GM12878 (cell line): ENCODE data around the gene TBC1D5.

Source experiments
- BRCA1 ChIP-seq: IDR thresholded peaks from 2 replicates; pipeline ENCODE4 v1.6.1; 2011; ENCODE audit warnings: low read depth, low read length, improper control_type of control experiment
- CHD2 ChIP-seq: IDR thresholded peaks from 2 replicates; pipeline ENCODE4 v1.6.1; 2011; ENCODE audit warnings: low read depth, low read length, improper control_type of control experiment, borderline replicate concordance
- CHD4 ChIP-seq: fragments of 200-600 bp; sonication (generic); IDR thresholded peaks from 2 replicates; pipeline ENCODE4 v1.6.1; 2016; ENCODE audit warnings: mild to moderate bottlenecking
- ETV6 ChIP-seq, 2 experiments: fragments of 450-650 bp in 1 of 2; IDR thresholded peaks in 1 of 2; conservative IDR thresholded peaks in 1 of 2; 2 replicates each; pipeline ENCODE4 v1.6.1; 2014; ENCODE audit warnings: antibody characterized with exemption in 1 of 2, borderline replicate concordance in 1 of 2, low read depth in 1 of 2, mild to moderate bottlenecking in 1 of 2, moderate library complexity in 1 of 2
- EZH2 ChIP-seq: IDR thresholded peaks from 2 replicates; pipeline ENCODE4 v1.6.1; 2012; ENCODE audit warnings: low read depth, mild to moderate bottlenecking, control low read depth, inconsistent platforms, low read length, borderline replicate concordance; ENCODE audit not compliant: control insufficient read depth
- MEF2A ChIP-seq: IDR thresholded peaks from 2 replicates; pipeline ENCODE4 v1.6.1; 2011; ENCODE audit warnings: low read depth, mild to moderate bottlenecking, low read length, moderate library complexity; ENCODE audit not compliant: insufficient read depth
- POLR2A ChIP-seq: IDR thresholded peaks from 2 replicates; pipeline ENCODE4 v1.6.1; 2011; ENCODE audit warnings: low read depth, mild to moderate bottlenecking, low read length
- POU2F2 ChIP-seq: IDR thresholded peaks from 3 replicates; pipeline ENCODE4 v1.6.1; 2011; ENCODE audit warnings: low read depth, mild to moderate bottlenecking, low read length, borderline replicate concordance
- SIN3A ChIP-seq: IDR thresholded peaks from 2 replicates; pipeline ENCODE4 v1.6.1; 2012; ENCODE audit warnings: low read depth, low read length, improper control_type of control experiment
- TAF1 ChIP-seq: IDR thresholded peaks from 2 replicates; pipeline ENCODE4 v1.6.1; 2011; ENCODE audit warnings: mild to moderate bottlenecking, low read depth, low read length, borderline replicate concordance
- YY1 ChIP-seq: IDR thresholded peaks from 2 replicates; pipeline ENCODE4 v1.6.1; 2011; ENCODE audit warnings: low read depth, mild to moderate bottlenecking, low read length
- TF ChIP-seq, protein P1 (sequence below): IDR thresholded peaks from 2 replicates; pipeline ENCODE4 v1.6.1; 2012; ENCODE audit warnings: mild to moderate bottlenecking, low read depth, low read length
- TF ChIP-seq, protein P2 (sequence below), 3 experiments: IDR thresholded peaks in 2 of 3; conservative IDR thresholded peaks in 1 of 3; 2 replicates each; pipeline ENCODE4 v1.5.1; 2011; ENCODE audit warnings: low read depth in 3 of 3, low read length in 3 of 3, mild to moderate bottlenecking in 3 of 3, control low read depth in 2 of 3, moderate library complexity in 2 of 3, inconsistent platforms in 1 of 3, mixed read lengths in 1 of 3; ENCODE audit not compliant: control insufficient read depth in 2 of 3, insufficient read depth in 1 of 3; ENCODE audit errors: extremely low read depth in 1 of 3
- TF ChIP-seq, protein P3 (sequence below): IDR thresholded peaks from 2 replicates; pipeline ENCODE4 v1.6.1; 2012; ENCODE audit warnings: low read depth, low read length, improper control_type of control experiment

DNA sequence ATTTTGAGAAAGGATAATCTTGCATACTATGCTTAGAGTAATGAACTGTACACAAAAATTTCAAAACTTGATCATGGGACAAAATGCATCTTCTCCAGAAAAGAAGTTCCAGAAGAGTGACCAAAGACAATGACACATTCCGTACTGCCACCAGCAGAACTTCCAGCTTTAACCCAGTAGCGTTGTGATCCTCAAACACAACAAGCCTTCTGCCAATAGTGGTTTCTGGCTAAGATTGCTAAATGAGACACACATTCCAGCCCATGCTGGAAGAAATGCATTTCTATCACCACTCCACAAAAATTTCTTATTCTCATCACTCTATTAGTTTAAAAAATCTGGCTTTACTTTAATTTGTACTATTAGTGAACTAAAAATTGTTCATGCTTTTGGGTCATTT is 334.9 kb downstream of the TBC1D5 start:
- TF ChIP-seq POU2F2: no peak
- TF ChIP-seq BRCA1: no peak
- TF ChIP-seq POLR2A: no peak
- no peak for TF ChIP-seq YY1
- TF ChIP-seq, protein P1, sequence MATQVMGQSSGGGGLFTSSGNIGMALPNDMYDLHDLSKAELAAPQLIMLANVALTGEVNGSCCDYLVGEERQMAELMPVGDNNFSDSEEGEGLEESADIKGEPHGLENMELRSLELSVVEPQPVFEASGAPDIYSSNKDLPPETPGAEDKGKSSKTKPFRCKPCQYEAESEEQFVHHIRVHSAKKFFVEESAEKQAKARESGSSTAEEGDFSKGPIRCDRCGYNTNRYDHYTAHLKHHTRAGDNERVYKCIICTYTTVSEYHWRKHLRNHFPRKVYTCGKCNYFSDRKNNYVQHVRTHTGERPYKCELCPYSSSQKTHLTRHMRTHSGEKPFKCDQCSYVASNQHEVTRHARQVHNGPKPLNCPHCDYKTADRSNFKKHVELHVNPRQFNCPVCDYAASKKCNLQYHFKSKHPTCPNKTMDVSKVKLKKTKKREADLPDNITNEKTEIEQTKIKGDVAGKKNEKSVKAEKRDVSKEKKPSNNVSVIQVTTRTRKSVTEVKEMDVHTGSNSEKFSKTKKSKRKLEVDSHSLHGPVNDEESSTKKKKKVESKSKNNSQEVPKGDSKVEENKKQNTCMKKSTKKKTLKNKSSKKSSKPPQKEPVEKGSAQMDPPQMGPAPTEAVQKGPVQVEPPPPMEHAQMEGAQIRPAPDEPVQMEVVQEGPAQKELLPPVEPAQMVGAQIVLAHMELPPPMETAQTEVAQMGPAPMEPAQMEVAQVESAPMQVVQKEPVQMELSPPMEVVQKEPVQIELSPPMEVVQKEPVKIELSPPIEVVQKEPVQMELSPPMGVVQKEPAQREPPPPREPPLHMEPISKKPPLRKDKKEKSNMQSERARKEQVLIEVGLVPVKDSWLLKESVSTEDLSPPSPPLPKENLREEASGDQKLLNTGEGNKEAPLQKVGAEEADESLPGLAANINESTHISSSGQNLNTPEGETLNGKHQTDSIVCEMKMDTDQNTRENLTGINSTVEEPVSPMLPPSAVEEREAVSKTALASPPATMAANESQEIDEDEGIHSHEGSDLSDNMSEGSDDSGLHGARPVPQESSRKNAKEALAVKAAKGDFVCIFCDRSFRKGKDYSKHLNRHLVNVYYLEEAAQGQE: no peak
- TF ChIP-seq, protein P2, sequence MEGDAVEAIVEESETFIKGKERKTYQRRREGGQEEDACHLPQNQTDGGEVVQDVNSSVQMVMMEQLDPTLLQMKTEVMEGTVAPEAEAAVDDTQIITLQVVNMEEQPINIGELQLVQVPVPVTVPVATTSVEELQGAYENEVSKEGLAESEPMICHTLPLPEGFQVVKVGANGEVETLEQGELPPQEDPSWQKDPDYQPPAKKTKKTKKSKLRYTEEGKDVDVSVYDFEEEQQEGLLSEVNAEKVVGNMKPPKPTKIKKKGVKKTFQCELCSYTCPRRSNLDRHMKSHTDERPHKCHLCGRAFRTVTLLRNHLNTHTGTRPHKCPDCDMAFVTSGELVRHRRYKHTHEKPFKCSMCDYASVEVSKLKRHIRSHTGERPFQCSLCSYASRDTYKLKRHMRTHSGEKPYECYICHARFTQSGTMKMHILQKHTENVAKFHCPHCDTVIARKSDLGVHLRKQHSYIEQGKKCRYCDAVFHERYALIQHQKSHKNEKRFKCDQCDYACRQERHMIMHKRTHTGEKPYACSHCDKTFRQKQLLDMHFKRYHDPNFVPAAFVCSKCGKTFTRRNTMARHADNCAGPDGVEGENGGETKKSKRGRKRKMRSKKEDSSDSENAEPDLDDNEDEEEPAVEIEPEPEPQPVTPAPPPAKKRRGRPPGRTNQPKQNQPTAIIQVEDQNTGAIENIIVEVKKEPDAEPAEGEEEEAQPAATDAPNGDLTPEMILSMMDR (IDR thresholded peaks at IDR 0.05 in 2 of 3, conservative IDR thresholded peaks at IDR 0.05 in 1 of 3; ENCODE audit: control insufficient read depth in 2 of 3, extremely low read depth in 1 of 3, insufficient read depth in 1 of 3, low read depth in 3 of 3, low read length in 3 of 3): no peak
- TF ChIP-seq CHD2: no peak
- no peak for TF ChIP-seq MEF2A
- TF ChIP-seq EZH2: no peak
- no peak for TF ChIP-seq CHD4
- no peak for TF ChIP-seq TAF1
- TF ChIP-seq ETV6 (conservative IDR thresholded peaks at IDR 0.05 in 1 of 2, IDR thresholded peaks at IDR 0.05 in 1 of 2; ENCODE audit: borderline replicate concordance in 1 of 2, low read depth in 1 of 2): no peak
- TF ChIP-seq, protein P3, sequence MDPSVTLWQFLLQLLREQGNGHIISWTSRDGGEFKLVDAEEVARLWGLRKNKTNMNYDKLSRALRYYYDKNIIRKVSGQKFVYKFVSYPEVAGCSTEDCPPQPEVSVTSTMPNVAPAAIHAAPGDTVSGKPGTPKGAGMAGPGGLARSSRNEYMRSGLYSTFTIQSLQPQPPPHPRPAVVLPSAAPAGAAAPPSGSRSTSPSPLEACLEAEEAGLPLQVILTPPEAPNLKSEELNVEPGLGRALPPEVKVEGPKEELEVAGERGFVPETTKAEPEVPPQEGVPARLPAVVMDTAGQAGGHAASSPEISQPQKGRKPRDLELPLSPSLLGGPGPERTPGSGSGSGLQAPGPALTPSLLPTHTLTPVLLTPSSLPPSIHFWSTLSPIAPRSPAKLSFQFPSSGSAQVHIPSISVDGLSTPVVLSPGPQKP: no peak
- TF ChIP-seq SIN3A: no peak
